Lung (tissue), 12 donors: Measurements from ENCODE around the gene DNASE2B. TPM values are rescaled to one million over a fixed set of nuclear protein-coding genes. Genes with fewer than 3 reads are reported as not detected.

Source experiments
- ATAC-seq: fragments of 200-7000 bp; cut with Tn5 transposase; one replicate; pipeline ENCODE4 v1.9.1; 2020; ENCODE audit warnings: moderate number of reproducible peaks; ENCODE audit not compliant: insufficient read depth, low FRiP score
- DNase-seq, 3 donors: peaks; one replicate each; pipeline ENCODE4 v3.0.0-alpha.2; 2013 to 2017
- H3K27ac ChIP-seq, 2 donors: one replicate each; pipeline ENCODE4 v1.5.1; 2013; ENCODE audit warnings: mild to moderate bottlenecking in 2 of 2, moderate library complexity in 2 of 2, control low read depth in 1 of 2, inconsistent platforms in 1 of 2, low read depth in 1 of 2, low read length in 1 of 2
- H3K27me3 ChIP-seq, 3 donors: one replicate each; pipeline ENCODE4 v1.5.1; 2013; ENCODE audit warnings: low read length in 2 of 3; ENCODE audit not compliant: control insufficient read depth in 3 of 3, insufficient read depth in 3 of 3
- H3K36me3 ChIP-seq, 4 donors: one replicate each; pipeline ENCODE4 v1.5.1; 2013; ENCODE audit warnings: low read length in 4 of 4, mild to moderate bottlenecking in 1 of 4, moderate library complexity in 1 of 4; ENCODE audit not compliant: control insufficient read depth in 4 of 4, insufficient read depth in 4 of 4
- H3K4me1 ChIP-seq, 5 donors: one replicate each; pipeline ENCODE4 v1.5.1; 2013; ENCODE audit warnings: low read length in 5 of 5, mild to moderate bottlenecking in 2 of 5, moderate library complexity in 1 of 5; ENCODE audit not compliant: control insufficient read depth in 5 of 5, insufficient read depth in 5 of 5
- H3K4me3 ChIP-seq: one replicate; pipeline ENCODE4 v1.5.1; 2013; ENCODE audit warnings: mild to moderate bottlenecking, control low read depth, moderate library complexity
- H3K9ac ChIP-seq, 2 donors: one replicate each; pipeline ENCODE4 v1.5.1; 2013; ENCODE audit warnings: low read length in 2 of 2, control low read depth in 1 of 2; ENCODE audit not compliant: insufficient read depth in 1 of 2
- H3K9me3 ChIP-seq, 4 donors: one replicate each; pipeline ENCODE4 v1.5.1; 2013; ENCODE audit warnings: low read length in 3 of 4, mild to moderate bottlenecking in 1 of 4, moderate library complexity in 1 of 4; ENCODE audit not compliant: control insufficient read depth in 4 of 4, insufficient read depth in 3 of 4
- CTCF ChIP-seq: IDR thresholded peaks from 2 replicates; pipeline ENCODE4 v1.5.1; 2012; ENCODE audit warnings: mild to moderate bottlenecking; ENCODE audit errors: control extremely low read depth, extremely low read depth
- WGBS, 2 donors: extraction: QIAGEN DNeasy Blood & Tissue Kit; methylation state at CpG; one replicate each; pipeline ENCODE4 v1.1.7; 2013; 5-methylcytosine and 5-hydroxymethylcytosine counted together
- polyA plus RNA-seq, 2 donors: library from polyadenylated mRNA; stranded (reverse); fragments of 200-250 nt; gene quantifications; one replicate each; pipeline ENCODE4 v1.2.1, GENCODE V29; 2013
- total RNA-seq, 2 donors: library from RNA; depleted of rRNA in 1 of 2; stranded (reverse); fragments of >200 nt in 1 of 2; gene quantifications; one replicate each; pipeline ENCODE4 v1.2.1, GENCODE V29; 2014 to 2021
- donor health status: control.
- donor health status: control.
- donor health status: Bipolar disorder and iron deficiency.
- donor health status: healthy.
- donor health status: DM: yes; HTN: yes; CAD: no.

The DNASE2B gene
- total and polyA plus RNA-seq, 4 donors, result 0.29 to 4.9 (median 1.3) TPM; not detected in 1

- H3K4me3 ChIP-seq, result no peak overlapping the region
- no peaks in the 10 kb centered on the region for H3K9me3 ChIP-seq
- DNase-seq, result no peak
- H3K27ac ChIP-seq, result no peak overlapping the region
- H3K4me1 ChIP-seq, result no peaks in the 10 kb centered on the region
- H3K27me3 ChIP-seq, result peaks cover 0 to 3% (median 0%) of the 10 kb centered on the region in 3 donors
- no peak for ATAC-seq
- H3K9ac ChIP-seq, result no peak overlapping the region
- no peaks in the 10 kb centered on the region for H3K36me3 ChIP-seq
- TF ChIP-seq CTCF, result no peak
Observed at GRCh38 chr1:84422909-84423308, 24.6 kb downstream of the DNASE2B start.

GRCh38 chr1:84424513-84425149 is 26.3 kb downstream of the DNASE2B start:
- ATAC-seq, result no peak
- no peak for TF ChIP-seq CTCF
- Histone ChIP-seq H3K9me3 (peaks cover 0 to 1% (median 0%) of the 10 kb centered on the region in 4 donors), H3K27me3 (peaks cover 0 to 3% (median 0%) of the 10 kb centered on the region in 3 donors), H3K9ac (no peak overlapping the region), H3K27ac (no peak overlapping the region), H3K4me1 (no peaks in the 10 kb centered on the region), H3K4me3 (no peak overlapping the region), H3K36me3 (no peaks in the 10 kb centered on the region)
- 87 to 88% methylated on average over 6 of the region's 6 CpGs for WGBS, 2 donors
- no peak for DNase-seq

GRCh38 chr1:84425150-84425896 is 27.0 kb downstream of the DNASE2B start:
- no peaks in the 10 kb centered on the region for H3K4me1 ChIP-seq
- DNase-seq, result no peak
- peaks cover 0 to 3% (median 0%) of the 10 kb centered on the region in 4 donors for H3K9me3 ChIP-seq
- H3K27me3 ChIP-seq, result peaks cover 0 to 3% (median 0%) of the 10 kb centered on the region in 3 donors
- H3K4me3 ChIP-seq, result no peak overlapping the region
- no peak overlapping the region for H3K27ac ChIP-seq
- no peak for ATAC-seq
- no peaks in the 10 kb centered on the region for H3K36me3 ChIP-seq
- WGBS, 2 donors, result 47 to 52% methylated on average over 5 of the region's 5 CpGs
- no peak for TF ChIP-seq CTCF
- no peak overlapping the region for H3K9ac ChIP-seq
